ENCODE results near the gene SBF2.
"Not testable (repeated sequence)": the region's sequence is repeated elsewhere in the genome, so short reads cannot be mapped to it uniquely, and the experiment has no call there.

The SBF2 gene

DNA sequence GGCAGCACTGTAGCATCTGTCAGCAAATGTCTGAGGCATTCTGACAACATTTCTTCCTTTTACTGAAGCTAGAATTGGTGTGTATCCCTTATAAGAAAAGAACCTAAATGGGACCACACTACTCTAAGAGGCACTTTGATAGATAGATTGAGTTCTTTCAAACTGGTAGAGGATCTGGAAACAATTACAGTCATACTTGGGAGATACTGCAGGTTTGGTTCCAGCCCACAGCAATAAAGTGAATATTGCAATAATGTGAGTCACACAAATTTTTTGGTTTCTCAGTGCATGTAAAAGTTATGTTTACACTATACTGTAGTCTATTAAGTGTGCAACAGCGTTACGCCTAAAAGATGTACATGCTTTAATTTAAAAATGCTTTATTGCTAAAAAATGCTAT lies 96.9 kb downstream of the SBF2 start:
- DNase-seq (ENCODE audit: low read depth) = peak; percentile 87

DNA sequence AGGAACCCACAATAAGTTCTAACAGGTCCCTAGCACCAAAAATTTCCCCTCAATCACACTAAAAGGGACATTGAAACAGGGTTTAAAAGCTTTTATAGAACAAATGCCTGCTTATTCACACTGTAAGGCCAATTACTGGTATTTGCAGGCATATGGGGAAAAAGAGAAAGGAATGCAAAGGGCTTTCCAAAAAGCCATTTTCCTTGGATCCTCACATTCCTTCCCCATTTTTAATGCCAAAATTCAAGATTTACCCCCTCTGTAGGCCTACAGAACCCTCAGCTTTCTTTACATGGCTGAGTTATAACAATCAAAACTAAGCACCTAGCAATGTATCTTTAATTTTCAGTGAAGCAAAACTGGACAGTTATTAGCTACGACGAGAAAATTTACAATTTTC lies 102.0 kb downstream of the SBF2 start:
- peak; percentile 41 for DNase-seq (ENCODE audit: low read depth)

GRCh38 chr11:10181811-10182210 lies 112.2 kb downstream of the SBF2 start:
- peak; percentile 64 for DNase-seq (ENCODE audit: low read depth)

DNA sequence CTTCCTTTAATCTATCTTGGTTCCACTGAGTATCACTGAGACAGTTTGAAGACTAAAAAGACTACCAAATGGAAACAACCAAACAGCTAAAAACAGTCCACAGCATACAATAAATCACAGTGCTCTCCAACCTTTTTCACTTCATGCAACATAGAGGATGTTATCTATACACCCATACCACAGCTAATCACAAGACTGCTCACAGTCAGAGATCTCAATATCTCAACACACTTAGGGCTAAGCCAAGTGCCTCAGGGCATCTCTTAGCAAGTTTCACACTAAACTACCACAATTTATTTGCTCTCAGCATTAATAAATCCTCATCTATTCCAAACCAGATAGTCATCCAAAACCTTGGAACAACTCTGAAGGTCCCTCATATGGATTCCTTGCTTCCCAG lies 129.4 kb downstream of the SBF2 start:
- peak; percentile 52 for DNase-seq (ENCODE audit: low read depth)

- no peak for DNase-seq (ENCODE audit: low read depth)
Measured at GRCh38 chr11:10162222-10162621, 131.8 kb downstream of the SBF2 start.

GRCh38 chr11:10160350-10160749 lies 133.7 kb downstream of the SBF2 start:
- DNase-seq (ENCODE audit: low read depth) = no peak

GRCh38 chr11:10158461-10158860 lies 135.6 kb downstream of the SBF2 start:
- DNase-seq (ENCODE audit: low read depth) = peak; percentile 20

- DNase-seq (ENCODE audit: low read depth) = no peak
Measured at GRCh38 chr11:10155793-10156490, 138.1 kb downstream of the SBF2 start.

GRCh38 chr11:10150800-10151199 lies 143.2 kb downstream of the SBF2 start:
- DNase-seq (ENCODE audit: low read depth) = peak; percentile 11

GRCh38 chr11:10149553-10149952 lies 144.5 kb downstream of the SBF2 start:
- DNase-seq (ENCODE audit: low read depth) = no peak

DNA sequence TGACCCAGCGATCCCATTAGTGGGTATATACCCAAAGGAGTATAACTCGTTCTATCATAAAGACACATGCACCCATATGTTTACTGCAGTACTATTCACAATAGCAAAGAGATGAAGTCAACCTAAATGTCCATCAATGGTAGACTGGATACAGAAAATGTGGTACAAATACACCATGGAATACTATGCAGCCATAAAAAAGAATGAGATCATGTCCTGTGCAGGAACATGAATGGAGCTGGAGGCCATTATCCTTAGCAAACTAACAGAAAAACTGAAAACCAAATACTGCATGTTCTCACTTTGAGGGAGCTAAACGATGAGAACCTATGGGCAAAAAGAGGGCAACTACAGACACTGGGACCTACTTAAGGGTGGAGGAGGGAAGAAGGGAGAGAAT lies 146.8 kb downstream of the SBF2 start:
- DNase-seq (ENCODE audit: low read depth) = no peak

DNA sequence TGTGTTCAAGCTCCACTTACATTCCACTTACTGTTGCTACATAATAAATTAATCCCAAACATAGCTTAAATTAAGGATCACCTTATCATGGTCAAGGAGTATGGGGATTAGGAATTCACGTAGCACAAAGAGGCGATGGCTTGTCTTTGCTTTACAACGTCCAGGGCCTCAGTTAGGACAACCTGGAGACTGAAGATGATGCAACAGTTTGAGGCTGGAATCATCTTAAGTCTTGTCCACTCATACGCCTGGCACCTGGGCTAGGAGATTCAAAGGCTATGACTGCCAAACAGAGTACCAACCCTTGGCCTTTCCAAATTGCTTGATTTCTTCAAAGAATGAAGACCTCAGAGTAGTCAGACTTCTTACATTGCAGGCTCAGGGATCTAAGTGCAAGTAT lies 149.1 kb downstream of the SBF2 start:
- no peak for DNase-seq (ENCODE audit: low read depth)

DNA sequence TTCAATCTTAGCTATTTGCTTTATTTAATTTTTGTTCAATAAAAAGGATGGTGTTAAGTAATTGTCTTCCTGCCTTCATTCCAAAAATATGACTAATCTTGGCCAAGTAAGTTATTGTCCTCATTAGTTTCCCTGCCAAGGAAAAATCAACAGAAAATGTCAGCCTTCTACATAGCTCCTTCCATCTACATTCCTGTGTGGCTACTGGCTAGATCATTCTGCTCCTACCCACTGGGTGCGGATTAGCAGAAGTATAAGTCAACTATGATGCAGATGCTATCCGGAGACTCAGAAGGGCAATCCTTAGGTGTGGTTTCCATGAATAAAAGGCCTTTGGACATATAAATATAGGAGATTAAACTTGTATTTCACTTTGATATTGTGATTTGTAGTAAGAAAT lies 154.4 kb downstream of the SBF2 start:
- DNase-seq (ENCODE audit: low read depth) = peak; percentile 93

DNA sequence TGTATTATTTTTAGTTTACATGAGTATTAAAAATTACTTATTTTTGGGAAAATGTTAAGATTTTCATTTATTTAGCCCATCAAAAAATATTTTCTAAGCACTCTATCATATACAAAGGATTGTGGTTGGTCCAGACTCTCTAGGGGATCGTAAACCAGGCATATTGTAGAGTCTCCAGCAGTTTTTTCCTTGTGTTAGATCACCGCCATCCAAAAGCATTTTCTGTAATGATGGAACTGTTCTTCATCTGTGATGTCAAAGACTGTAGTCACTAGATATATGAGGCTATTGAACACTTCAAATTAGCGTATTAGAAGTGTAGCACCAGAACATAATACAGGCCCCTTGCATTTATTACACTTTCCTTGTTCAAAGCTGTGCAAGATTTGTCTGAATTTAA lies 154.9 kb downstream of the SBF2 start:
- DNase-seq (ENCODE audit: low read depth) = no peak

DNA sequence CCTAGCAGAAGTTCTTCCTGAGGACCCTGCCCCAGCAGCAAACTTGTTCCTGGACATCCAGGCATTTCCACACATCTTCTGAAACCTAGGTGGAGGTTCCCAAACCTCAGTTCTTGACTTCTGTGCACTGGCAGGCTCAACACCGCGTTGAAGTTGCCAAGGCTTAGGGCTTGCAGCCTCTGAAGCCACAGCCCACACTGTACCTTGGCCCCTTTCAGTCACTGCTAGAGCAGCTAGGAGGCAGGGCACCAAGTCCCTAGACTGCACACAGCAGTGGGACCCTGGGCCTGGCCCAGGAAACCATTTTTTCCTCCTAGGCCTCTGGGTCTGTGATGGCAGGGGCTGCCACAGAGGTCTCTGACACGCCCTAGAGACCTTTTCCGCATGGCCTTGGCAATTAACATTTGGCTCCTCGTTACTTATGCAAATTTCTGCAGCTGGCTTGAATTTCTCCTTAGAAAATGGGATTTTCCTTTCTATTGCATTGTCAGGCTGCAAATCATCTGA lies 159.0 kb downstream of the SBF2 start:
- no peak for DNase-seq (ENCODE audit: low read depth)

DNA sequence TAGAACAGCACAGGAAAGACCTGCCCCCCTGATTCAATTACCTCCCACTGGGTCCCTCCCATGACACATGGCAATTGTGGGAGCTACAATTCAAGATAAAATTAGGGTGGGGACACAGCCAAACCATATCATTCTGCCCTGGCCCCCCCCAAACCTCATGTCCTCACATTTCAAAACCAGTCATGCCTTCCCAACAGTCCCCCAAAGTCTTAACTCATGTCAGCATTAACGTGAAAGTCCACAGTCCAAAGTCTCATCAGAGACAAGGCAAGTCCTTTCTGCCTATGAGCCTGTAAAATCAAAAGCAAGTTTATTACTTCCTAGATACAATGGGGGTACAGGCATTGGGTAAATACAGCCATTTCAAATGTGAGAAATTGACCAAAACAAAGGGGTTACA lies 159.8 kb downstream of the SBF2 start:
- DNase-seq (ENCODE audit: low read depth) = not testable (repeated sequence)

DNA sequence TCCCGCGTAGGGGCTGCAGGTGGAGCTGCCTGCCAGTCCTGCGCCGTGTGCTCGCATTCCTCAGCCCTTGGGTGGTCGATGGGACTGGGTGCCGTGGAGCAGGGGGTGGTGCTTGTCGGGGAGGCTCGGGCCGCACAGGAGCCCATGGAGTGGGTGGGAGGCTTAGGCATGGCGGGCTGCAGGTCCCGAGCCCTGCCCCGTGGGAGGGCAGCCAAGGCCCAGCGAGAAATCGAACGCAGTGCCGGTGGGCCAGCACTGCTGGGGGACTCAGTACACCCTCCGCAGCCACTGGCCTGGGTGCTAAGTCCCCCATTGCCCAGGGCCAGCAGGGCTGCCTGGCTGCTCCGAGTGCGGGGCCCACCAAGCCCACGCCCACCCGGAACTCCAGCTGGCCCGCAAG lies 160.8 kb downstream of the SBF2 start:
- DNase-seq (ENCODE audit: low read depth) = not testable (repeated sequence)

GRCh38 chr11:10130875-10131274 lies 163.1 kb downstream of the SBF2 start:
- DNase-seq (ENCODE audit: low read depth) = no peak

DNA sequence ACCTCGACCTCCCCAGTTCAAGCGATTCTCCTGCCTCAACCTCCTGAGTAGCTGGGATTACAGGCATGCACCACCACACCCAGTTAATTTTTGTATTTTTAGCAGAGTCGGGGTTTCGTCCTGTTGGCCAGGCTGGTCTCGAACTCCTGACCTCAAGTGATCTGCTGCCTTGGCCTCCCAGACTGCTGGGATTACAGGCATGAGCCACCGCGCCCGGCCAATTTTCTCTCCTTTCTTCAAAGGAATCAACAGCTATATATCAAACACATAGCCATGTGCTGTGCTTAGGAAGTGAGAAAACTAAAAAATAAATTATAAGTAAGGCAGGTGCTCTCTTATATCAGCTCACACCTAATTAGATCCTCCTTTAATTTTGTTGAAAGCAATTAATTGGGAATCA lies 164.8 kb downstream of the SBF2 start:
- not testable (repeated sequence) for DNase-seq (ENCODE audit: low read depth)

- DNase-seq (ENCODE audit: low read depth) = no peak
Measured at GRCh38 chr11:10125522-10126133, 168.4 kb downstream of the SBF2 start.

GRCh38 chr11:10122326-10123197 lies 171.5 kb downstream of the SBF2 start:
- DNase-seq (ENCODE audit: low read depth) = peak; percentile 52

DNA sequence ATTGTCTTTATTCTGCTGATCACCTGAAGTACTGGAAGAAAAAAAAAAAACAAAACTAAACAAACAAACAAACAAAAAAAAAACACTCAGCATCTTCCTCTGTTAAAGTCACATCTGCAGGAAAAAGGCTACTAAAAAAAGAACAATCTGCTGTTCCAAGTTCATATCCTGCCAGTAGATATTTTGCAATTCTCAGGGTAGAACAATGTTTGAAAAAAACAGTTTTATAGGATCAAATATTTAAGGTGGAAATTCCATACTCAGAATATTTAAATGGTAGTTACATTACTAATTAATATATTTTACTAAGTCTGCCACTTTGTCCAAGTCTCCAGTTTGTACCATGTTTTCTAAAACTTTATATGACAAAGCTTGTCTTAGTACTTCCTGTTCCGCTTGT lies 175.2 kb downstream of the SBF2 start:
- DNase-seq (ENCODE audit: low read depth) = no peak
